RKO (cell line): Measurements from ENCODE around the gene TRMT11.
"Not testable (repeated sequence)": the region's sequence is repeated elsewhere in the genome, so short reads cannot be mapped to it uniquely, and the experiment has no call there.

Source experiments
- DNase-seq: peaks from one replicate; pipeline ENCODE4 v3.0.0-alpha.2; 2016; ENCODE audit warnings: low spot score

Gene TRMT11

GRCh38 chr6:125956506-125957390 is 29.6 kb upstream of the TRMT11 start, which contains the start of gene HINT3:
TSS of gene HINT3 (plus strand) at chr6:125956770. CDS start at chr6:125956978, 208 bp downstream.
- DNase-seq, result peak; percentile 98

GRCh38 chr6:125957391-125957693 is 29.0 kb upstream of the TRMT11 start:
- no peak for DNase-seq

GRCh38 chr6:125957845-125958244 is 28.5 kb upstream of the TRMT11 start:
- peak; percentile 67 for DNase-seq

GRCh38 chr6:125959041-125959440 is 27.3 kb upstream of the TRMT11 start:
- no peak for DNase-seq

GRCh38 chr6:125961117-125961516 is 25.2 kb upstream of the TRMT11 start:
- DNase-seq, result no peak

GRCh38 chr6:125962900-125963497 is 23.3 kb upstream of the TRMT11 start:
- DNase-seq, result no peak

GRCh38 chr6:125963817-125964216 is 22.5 kb upstream of the TRMT11 start:
- no peak for DNase-seq

- DNase-seq, result no peak
Measured at GRCh38 chr6:125966569-125966968, 19.8 kb upstream of the TRMT11 start.

GRCh38 chr6:125968493-125968892 is 17.8 kb upstream of the TRMT11 start:
- DNase-seq, result no peak

GRCh38 chr6:125970760-125971159 is 15.6 kb upstream of the TRMT11 start:
- no peak for DNase-seq

GRCh38 chr6:125972478-125972877 is 13.9 kb upstream of the TRMT11 start:
- not testable (repeated sequence) for DNase-seq

- peak; percentile 85 for DNase-seq
Measured at GRCh38 chr6:125974214-125974866, 12.0 kb upstream of the TRMT11 start.

GRCh38 chr6:125979101-125979500 is 7.2 kb upstream of the TRMT11 start:
- DNase-seq, result no peak

- DNase-seq, result no peak
Measured at GRCh38 chr6:125981571-125982185, 4.7 kb upstream of the TRMT11 start.

GRCh38 chr6:125983246-125983945 is 2.9 kb upstream of the TRMT11 start:
- peak; percentile 52 for DNase-seq

- no peak for DNase-seq
Measured at GRCh38 chr6:125984311-125984710, 2.0 kb upstream of the TRMT11 start.

- DNase-seq, result no peak
Measured at GRCh38 chr6:125985522-125985921, 818 bp upstream of the TRMT11 start.

GRCh38 chr6:125985979-125986300 is 400 bp upstream of the TRMT11 start:
- DNase-seq, result no peak

- peak; percentile 84 for DNase-seq
Measured at GRCh38 chr6:125987026-125987617, 782 bp downstream of the TRMT11 start.

GRCh38 chr6:125988280-125988679 is 1.9 kb downstream of the TRMT11 start:
- no peak for DNase-seq

GRCh38 chr6:125989631-125990030 is 3.3 kb downstream of the TRMT11 start:
- no peak for DNase-seq

GRCh38 chr6:125991653-125992052 is 5.3 kb downstream of the TRMT11 start:
- no peak for DNase-seq
